ENCODE results near the gene BLID. TPM values are rescaled to one million over a fixed set of nuclear protein-coding genes. Genes with fewer than 3 reads are reported as not detected.

BLID gene
- total and polyA plus RNA-seq, 2 of the 8 experiments (the other 6 are each of a cell fraction or from before 2014, with no cell fraction given) = not detected

DNA sequence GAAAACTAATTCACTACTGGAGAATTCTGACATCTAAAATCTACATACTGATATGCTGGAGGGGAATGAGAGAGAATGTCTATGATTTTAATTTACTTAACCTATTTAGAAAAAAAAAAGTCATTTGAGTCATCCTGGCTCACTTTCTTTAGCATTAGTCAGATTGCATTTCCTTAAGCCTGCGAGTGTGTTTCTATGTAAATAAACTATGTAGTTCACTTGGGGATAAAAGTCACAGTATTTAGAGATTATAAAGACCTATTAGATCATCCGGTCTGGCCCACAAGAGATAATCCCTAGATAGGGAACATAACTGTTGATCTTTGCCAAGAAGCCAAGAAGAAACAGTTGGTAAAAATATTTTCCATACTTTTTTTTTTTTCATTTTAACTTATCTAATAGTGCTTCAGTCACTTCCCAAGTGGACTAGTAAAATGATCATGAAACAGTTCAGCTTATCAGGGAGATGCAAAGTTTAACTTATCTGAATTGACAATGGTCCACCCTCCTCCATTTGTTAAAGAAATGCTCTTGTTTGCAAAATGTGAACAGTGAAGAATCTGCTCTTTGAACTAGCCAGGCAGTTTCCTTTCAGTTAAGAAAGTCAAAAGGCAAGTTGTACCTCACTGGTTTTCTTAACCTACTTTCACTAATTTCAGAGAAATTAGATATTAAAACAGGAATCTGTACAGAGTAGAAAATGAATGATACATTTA is 21.2 kb upstream of the BLID start (continued):
- TF ChIP-seq, protein P1, sequence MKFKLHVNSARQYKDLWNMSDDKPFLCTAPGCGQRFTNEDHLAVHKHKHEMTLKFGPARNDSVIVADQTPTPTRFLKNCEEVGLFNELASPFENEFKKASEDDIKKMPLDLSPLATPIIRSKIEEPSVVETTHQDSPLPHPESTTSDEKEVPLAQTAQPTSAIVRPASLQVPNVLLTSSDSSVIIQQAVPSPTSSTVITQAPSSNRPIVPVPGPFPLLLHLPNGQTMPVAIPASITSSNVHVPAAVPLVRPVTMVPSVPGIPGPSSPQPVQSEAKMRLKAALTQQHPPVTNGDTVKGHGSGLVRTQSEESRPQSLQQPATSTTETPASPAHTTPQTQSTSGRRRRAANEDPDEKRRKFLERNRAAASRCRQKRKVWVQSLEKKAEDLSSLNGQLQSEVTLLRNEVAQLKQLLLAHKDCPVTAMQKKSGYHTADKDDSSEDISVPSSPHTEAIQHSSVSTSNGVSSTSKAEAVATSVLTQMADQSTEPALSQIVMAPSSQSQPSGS (IDR thresholded peaks at IDR 0.05; ENCODE audit: low read length) = no peak
- TF ChIP-seq HDAC6 (IDR thresholded peaks at IDR 0.05; ENCODE audit: low read depth, low read length) = no peak
- TF ChIP-seq, protein P2, sequence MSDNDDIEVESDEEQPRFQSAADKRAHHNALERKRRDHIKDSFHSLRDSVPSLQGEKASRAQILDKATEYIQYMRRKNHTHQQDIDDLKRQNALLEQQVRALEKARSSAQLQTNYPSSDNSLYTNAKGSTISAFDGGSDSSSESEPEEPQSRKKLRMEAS (IDR thresholded peaks at IDR 0.05) = no peak
